HG03571 (cell line): ENCODE measurements around the gene OXNAD1.

ENCODE experiments used
- ATAC-seq: cut with Tn5 transposase; IDR thresholded peaks from one replicate; pipeline ENCODE4 v1.9.1; 2021; ENCODE audit not compliant: unreplicated experiment

Gene OXNAD1

DNA sequence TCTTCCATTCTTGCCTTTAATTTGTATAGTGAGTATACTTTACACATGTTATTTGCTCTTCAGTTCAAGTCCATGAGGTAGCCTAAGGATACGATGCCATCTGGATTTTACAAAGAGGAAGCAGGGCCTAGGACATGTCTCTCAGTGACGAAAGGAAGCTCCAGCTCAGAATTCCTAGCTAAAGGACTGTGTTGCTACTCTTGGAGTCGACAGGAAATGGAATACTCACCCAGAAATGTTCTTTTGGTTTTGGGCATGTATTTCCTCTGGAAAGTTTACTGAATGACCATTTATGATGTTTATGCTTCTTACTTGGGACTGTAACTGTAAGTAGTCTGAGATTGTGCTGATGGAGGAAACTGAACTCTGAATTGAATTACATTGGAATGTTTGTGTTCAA is 12.5 kb downstream of the OXNAD1 start:
- no peak for ATAC-seq

GRCh38 chr3:16279010-16279801 is 14.2 kb downstream of the OXNAD1 start:
- ATAC-seq, result no peak

GRCh38 chr3:16280671-16281070 is 15.7 kb downstream of the OXNAD1 start:
- ATAC-seq, result no peak

DNA sequence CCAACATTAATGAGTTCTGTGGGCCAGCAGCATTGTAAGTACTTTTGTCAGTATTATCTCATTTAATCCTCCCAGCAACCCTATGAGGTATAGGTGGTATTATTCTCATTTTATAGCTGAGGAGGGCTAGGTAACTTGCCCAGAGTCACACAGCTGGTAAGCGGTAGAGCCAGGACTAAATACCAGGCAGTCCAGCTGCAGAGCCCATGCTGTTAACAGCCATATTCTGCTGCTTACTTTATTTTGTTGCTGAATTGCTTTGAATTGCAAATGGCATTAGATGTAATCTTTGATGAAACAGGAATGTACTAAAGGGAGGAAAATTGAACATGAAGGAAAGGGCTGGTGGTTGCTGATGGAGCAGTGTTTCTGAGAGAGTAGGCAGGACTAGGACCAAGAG is 19.6 kb downstream of the OXNAD1 start:
- ATAC-seq, result no peak

DNA sequence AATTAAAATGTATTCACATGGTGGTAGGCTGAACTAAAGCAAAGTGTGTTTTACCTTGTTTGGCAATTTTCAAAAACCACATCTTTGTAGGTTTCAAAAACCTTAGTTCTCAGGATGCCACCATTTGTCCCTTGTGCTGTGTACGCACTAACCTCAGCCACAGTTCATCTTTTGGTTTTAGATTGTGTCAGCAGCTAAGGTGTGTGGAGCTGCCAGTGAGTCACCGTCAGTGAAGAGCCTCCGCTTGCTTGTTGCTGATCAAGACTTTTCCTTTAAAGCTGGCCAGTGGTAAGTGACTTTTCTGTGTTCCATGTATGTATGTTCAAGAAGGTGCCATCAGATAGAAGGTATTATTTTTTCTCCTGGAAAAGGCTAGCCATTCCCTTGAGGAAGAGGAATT is 21.1 kb downstream of the OXNAD1 start:
- peak; percentile 57 for ATAC-seq

DNA sequence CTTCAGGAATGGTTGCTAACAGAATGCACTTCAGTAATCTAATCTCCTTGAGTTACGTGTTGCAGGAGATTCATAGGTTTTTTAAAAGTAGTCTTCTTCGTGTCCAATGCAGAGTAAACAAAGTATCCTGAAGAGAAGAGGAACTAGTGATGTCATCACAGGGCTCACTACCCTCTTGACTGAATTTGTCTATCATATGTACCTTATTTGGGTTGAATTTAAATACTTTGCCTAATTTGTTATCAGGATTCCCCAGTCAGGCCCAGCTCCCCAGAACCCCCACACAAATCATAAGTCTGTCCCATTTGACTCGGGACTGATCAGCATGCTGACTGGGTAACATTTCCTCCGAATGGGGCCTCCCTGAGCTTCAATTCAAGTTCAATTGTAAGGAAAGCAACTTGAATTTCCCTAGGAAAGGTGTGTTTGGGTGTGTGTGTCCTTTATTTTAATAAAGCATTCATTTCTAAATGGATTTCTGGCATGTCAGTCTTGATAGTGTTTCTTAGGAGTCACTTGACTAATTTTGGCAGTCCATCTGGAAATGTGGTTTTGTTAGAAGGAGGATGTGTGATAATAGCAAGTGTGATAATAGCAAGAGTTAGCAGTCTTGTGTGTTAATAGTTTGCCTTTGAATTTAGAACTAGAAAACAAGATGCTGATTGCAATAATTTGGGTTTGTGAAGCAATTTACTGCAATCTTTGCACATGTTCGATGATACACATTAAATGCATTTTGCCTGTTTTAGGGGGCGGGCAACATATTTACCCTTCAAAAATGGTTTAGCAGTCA is 21.9 kb downstream of the OXNAD1 start:
- ATAC-seq, result no peak

- no peak for ATAC-seq
Observed at GRCh38 chr3:16288664-16289063, 23.7 kb downstream of the OXNAD1 start.

GRCh38 chr3:16289144-16289889 is 24.3 kb downstream of the OXNAD1 start:
- no peak for ATAC-seq

DNA sequence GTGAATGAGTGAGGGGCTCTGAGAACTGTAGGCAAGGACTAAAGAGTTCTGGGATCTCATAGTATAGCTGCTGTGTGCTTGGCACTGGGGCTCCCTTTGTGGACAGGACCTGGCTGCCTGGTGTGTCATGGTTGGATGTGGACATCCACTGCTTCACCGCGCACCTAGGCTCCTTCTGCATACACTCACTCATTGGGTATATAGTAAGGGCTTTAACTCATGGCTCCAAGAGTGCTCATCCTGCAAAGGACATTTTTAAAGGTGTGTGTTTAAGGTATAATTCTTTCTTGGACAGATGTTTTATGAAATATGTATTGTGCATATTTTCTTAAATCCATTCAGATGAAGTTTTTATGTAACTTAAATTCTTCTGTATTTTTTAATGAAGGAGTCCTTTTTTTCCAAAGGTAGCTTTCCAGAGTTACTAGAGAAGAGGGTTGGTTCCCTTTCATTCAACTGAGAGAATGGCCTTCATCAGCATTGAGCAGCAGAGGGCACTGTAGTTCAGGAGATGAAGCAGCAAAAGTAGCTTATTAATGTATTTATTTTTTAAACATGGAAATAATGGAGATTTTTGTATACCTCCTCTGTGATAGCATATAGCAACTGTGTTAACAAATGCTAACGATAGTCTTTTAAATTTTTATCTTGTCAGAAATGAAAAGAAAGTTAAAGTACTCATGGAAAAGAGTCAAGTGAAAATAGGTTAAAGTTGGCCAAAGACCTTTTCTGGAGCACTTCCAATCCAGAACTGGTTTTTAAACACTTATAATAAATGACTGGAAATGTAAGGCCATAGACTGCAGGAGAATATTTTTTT is 25.2 kb downstream of the OXNAD1 start:
- ATAC-seq, result no peak

DNA sequence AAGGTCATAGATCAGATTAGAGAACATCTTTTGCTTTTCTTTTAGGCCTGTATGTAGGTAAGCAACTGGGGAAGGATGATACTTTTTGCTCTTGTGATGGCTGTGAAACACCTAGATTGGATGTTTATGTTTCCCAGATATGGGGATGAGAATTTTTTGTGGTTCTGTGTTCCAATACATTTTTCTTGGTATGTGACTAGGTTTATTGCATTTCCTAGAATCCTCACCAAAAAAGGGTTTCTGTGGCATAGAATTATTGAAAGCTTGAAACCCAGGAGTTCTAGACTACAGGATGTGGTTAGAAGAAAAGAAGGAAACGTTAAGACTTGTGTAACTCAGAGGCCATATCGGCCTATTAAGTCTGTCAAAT is 25.8 kb downstream of the OXNAD1 start:
- ATAC-seq, result peak; percentile 40

GRCh38 chr3:16294844-16295243 is 29.8 kb downstream of the OXNAD1 start:
- no peak for ATAC-seq

DNA sequence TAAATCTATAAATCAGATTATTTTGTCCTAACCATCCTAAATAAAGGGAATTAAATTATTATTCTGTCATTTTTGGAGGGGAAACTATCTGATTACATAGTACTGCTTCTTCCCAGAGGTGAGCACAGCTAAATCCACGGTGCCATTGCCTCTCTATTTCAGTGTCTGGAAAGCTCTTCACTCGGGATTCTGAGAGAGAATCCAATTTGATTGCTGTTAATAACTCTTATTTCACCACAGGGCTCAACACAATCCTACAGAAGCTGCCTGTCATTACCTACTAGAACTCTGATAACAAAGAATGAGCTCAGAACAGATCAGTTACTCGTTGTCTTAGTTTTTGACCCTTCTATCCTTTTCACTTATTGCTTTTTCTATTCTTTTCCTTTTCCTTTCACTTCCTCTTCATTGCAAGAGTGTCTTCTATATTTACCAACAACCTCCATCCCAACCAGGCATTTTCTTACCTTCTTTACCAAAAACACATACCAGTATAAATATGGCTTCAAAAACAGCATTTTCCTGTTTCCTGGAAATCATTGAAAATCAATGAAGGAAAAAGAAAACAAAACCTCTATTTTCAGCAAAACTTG is 30.4 kb downstream of the OXNAD1 start:
- no peak for ATAC-seq

GRCh38 chr3:16297997-16298885 is 33.2 kb downstream of the OXNAD1 start:
- no peak for ATAC-seq

GRCh38 chr3:16298891-16299290 is 33.9 kb downstream of the OXNAD1 start:
- no peak for ATAC-seq

DNA sequence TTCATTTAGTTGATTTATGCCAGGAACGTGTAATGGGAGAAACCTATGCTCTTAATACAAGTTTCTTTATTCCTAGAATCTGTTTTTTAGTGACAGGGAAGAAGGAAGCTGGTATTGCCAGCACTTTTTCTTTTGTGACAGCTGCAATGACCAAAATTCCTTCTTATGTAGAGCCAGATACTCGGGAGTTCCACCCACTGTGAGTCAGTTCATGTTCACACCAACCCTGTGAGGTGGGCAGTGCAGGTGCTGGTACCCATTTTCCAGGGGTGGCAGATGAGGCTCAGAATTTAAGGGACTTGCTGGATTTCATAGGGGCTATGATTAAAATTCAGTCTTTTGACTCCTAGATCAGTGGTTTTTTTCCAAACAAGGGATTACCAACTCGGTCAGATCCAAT is 34.7 kb downstream of the OXNAD1 start:
- ATAC-seq, result no peak

- peak; percentile 48 for ATAC-seq
Observed at GRCh38 chr3:16300307-16300706, 35.3 kb downstream of the OXNAD1 start.

DNA sequence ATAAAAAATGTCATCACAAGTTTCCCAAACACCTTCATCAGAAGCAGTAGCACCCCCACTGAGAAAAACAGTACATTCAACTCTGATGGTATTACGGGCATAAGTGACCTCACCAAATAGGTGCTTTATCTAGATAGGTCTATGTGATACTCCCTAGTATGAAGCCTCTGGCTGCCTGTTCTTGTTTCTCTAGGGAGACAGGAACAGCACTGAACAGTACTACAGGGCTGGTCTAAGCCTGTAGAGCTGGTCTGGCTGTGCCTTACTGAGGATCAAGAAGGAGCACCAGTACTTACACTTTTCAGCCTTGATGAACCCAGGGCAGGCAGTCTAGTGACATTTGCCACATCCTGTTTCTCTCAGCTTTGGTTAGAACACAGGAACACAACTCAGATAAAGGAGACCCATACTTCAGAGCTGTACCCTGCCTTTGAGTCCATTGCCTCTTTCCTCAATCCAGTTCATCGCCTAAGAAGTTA is 35.9 kb downstream of the OXNAD1 start:
- ATAC-seq, result peak; percentile 72

GRCh38 chr3:16301507-16301906 is 36.5 kb downstream of the OXNAD1 start:
- no peak for ATAC-seq

DNA sequence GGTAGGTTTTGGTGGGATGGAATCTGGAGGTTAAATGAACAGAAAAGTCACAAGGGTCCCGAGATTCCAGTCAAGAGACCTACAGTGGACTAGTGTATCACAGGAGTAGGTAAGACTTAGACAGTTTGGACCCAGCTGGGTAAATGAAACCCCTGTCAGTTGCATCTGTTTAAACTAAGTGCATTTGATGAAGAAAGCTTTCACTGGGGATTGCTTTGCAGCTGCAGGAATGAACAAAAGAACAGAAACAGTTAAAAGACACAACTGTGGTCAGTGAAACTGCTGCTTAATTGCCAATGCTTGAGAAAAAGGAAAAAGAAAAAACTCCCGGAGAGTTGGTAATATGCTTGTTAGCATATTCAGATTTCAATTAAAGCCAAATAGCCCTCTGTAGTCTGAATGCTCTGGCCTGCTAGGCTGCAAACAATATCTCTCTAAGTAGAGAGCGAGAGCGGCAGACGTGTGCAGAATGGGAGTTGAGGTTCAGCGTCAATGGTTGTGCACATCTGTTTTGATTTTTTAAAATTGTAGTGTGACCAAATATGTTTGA is 37.1 kb downstream of the OXNAD1 start:
- no peak for ATAC-seq
